Ovary (tissue), 3 donors: ENCODE results near the gene ST6GALNAC4.

Source experiments
- POLR2A ChIP-seq: fragments of 450-650 bp; IDR thresholded peaks from one replicate; pipeline ENCODE4 v1.6.1; 2017; ENCODE audit warnings: antibody characterized with exemption, mild to moderate bottlenecking, moderate library complexity
- TF ChIP-seq, protein P1 (sequence below), 3 donors: fragments of 450-650 bp in 2 of 3; fragments of 200-600 bp in 1 of 3; IDR thresholded peaks; one replicate each; pipeline versions ENCODE4 v1.5.1 to v1.8.0; 2016 to 2022; ENCODE audit warnings: antibody characterized with exemption in 3 of 3, mild to moderate bottlenecking in 1 of 3
- donor health status: DM: no; HTN: no; CAD: no.

DNA sequence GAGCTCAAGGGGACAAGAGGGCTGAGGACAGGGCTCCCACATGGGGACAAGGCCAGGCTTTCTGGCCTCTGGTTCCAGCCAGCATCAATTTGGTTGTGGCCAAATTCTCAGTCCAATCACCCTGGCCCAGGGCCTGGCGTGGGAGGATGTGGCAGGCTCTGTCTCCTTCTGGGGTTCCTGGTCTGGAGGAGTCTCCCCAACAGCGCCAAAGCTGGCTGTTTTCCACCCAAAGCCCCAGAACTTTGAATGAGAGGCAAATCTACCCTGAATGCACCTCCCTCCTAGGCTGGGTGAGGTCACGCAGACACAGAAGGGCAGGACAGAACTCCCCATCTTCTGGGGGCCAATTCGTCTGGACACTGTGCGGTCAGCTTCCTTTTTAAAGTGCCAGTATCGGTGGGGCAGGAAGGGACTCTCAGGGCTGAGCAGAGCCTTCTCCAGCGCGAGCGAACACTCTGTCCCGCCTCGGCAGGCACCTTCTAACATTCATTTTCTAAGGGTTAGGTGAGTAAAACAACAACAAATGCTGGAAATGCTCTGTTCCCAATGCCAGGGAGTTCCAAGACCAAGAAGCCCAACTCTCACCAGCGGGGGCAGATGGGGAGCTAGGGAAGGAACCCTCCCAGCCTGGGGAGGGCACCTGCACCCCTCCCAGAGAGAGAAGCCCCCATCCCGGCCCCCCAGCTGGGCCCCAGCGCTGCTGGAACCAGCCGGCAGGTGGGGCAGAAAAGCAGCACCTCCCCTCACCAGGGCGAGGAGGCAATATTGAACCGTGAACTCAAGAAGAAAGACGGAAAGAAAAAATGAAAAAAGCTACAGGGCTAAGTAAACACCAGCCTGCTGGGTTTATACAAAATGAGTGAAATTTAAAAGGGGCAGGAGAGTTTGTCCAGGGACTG lies 24.5 kb upstream of the ST6GALNAC4 start:
- TF ChIP-seq, protein P1, sequence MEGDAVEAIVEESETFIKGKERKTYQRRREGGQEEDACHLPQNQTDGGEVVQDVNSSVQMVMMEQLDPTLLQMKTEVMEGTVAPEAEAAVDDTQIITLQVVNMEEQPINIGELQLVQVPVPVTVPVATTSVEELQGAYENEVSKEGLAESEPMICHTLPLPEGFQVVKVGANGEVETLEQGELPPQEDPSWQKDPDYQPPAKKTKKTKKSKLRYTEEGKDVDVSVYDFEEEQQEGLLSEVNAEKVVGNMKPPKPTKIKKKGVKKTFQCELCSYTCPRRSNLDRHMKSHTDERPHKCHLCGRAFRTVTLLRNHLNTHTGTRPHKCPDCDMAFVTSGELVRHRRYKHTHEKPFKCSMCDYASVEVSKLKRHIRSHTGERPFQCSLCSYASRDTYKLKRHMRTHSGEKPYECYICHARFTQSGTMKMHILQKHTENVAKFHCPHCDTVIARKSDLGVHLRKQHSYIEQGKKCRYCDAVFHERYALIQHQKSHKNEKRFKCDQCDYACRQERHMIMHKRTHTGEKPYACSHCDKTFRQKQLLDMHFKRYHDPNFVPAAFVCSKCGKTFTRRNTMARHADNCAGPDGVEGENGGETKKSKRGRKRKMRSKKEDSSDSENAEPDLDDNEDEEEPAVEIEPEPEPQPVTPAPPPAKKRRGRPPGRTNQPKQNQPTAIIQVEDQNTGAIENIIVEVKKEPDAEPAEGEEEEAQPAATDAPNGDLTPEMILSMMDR (IDR thresholded peaks at IDR 0.05) = no peak
- TF ChIP-seq POLR2A = no peak
